ENCODE results near the gene AP3B1. TPM values are rescaled to one million over a fixed set of nuclear protein-coding genes. Genes with fewer than 3 reads are reported as not detected.
"Not testable (repeated sequence)": the region's sequence is repeated elsewhere in the genome, so short reads cannot be mapped to it uniquely, and the experiment has no call there.

Gene AP3B1
- total and polyA plus RNA-seq, 2 donors (not counting 1 experiment from before 2014, with no cell fraction given), result 26.8 to 58.9 TPM

GRCh38 chr5:78178356-78178755 lies 116.1 kb downstream of the AP3B1 start:
- no peak for DNase-seq
- ChIA-PET POLR2A (no interaction called here), CTCF (interaction anchor here (0.8 kb wide), 1 partner anchor 17 kb away, joined by 4 read pairs; no protein-coding TSS in a partner anchor)
- H3K4me1 Mint-ChIP-seq, result no peaks in the 10 kb centered on the region
- H3K9me3 Mint-ChIP-seq (ENCODE audit: insufficient read depth), result no peaks in the 10 kb centered on the region
- Histone ChIP-seq H3K9me3 (ENCODE audit: control extremely low read depth in 1 of 3, control insufficient read depth in 2 of 3, insufficient read depth in 1 of 3, low read length in 2 of 3) (no peaks in the 10 kb centered on the region), H3K4me3 (ENCODE audit: control extremely low read depth in 1 of 5, extremely low read depth in 1 of 5, insufficient read depth in 1 of 5, low read depth in 2 of 5, low read length in 4 of 5) (no peak overlapping the region), H3K27ac (ENCODE audit: low read length in 2 of 2) (no peak overlapping the region), H4K20me1 (ENCODE audit: control insufficient read depth, insufficient read depth, low read length, poor library complexity, severe bottlenecking) (peaks cover 5% of the 10 kb centered on the region), H3K9ac (ENCODE audit: low read length) (no peak overlapping the region), H3K27me3 (replicated peaks in 1 of 4; ENCODE audit: control extremely low read depth in 1 of 4, control insufficient read depth in 3 of 4, insufficient read depth in 4 of 4, low read length in 3 of 4) (no peaks in the 10 kb centered on the region), H2AFZ (ENCODE audit: insufficient read depth, low read depth, low read length, poor library complexity, severe bottlenecking) (no peak overlapping the region), H3K4me1 (ENCODE audit: control insufficient read depth in 2 of 2, insufficient read depth in 2 of 2, low read length in 2 of 2) (no peaks in the 10 kb centered on the region), H3K79me2 (ENCODE audit: control insufficient read depth, insufficient read depth, low read length) (no peaks in the 10 kb centered on the region), H3K4me2 (replicated peaks; ENCODE audit: low read depth, low read length, poor library complexity, severe bottlenecking) (no peak overlapping the region), H3K36me3 (replicated peaks in 1 of 2; ENCODE audit: control extremely low read depth in 1 of 2, control insufficient read depth in 1 of 2, extremely low read depth in 1 of 2, insufficient read depth in 2 of 2, low read length in 1 of 2) (peaks cover 22 to 47% of the 10 kb centered on the region in 2 experiments)
- H3K27me3 Mint-ChIP-seq, result no peaks in the 10 kb centered on the region
- TF ChIP-seq CTCF (IDR thresholded peaks at IDR 0.05) (no peak), EZH2 (IDR thresholded peaks at IDR 0.05; ENCODE audit: borderline replicate concordance, insufficient read depth, low read depth, low read length, poor library complexity, severe bottlenecking) (no peak)
- no peak for ATAC-seq (ENCODE audit: low read depth)
- intact Hi-C loops (cut with micrococcal nuclease), result no loop called here
- H3K4me3 Mint-ChIP-seq, result no peak overlapping the region
- WGBS (ENCODE audit: insufficient coverage), result 100% methylated on average over 4 of the region's 5 CpGs
- no peak overlapping the region for H3K27ac Mint-ChIP-seq

GRCh38 chr5:78170335-78170734 lies 124.2 kb downstream of the AP3B1 start:
- H3K27me3 ChIP-seq (replicated peaks in 1 of 4; ENCODE audit: control extremely low read depth in 1 of 4, control insufficient read depth in 3 of 4, insufficient read depth in 4 of 4, low read length in 3 of 4); H3K9me3 Mint-ChIP-seq (ENCODE audit: insufficient read depth); H3K27me3 Mint-ChIP-seq; H3K4me1 ChIP-seq (ENCODE audit: control insufficient read depth in 2 of 2, insufficient read depth in 2 of 2, low read length in 2 of 2); H3K27ac ChIP-seq (ENCODE audit: low read length in 2 of 2); ATAC-seq (ENCODE audit: low read depth); H3K27ac Mint-ChIP-seq; H3K79me2 ChIP-seq (ENCODE audit: control insufficient read depth, insufficient read depth, low read length); intact Hi-C loops (cut with micrococcal nuclease); CTCF ChIA-PET; H3K4me1 Mint-ChIP-seq; H3K9ac ChIP-seq (ENCODE audit: low read length); H2AFZ ChIP-seq (ENCODE audit: insufficient read depth, low read depth, low read length, poor library complexity, severe bottlenecking); H3K4me3 Mint-ChIP-seq; H3K4me3 ChIP-seq (ENCODE audit: control extremely low read depth in 1 of 5, extremely low read depth in 1 of 5, insufficient read depth in 1 of 5, low read depth in 2 of 5, low read length in 4 of 5); H3K4me2 ChIP-seq (replicated peaks; ENCODE audit: low read depth, low read length, poor library complexity, severe bottlenecking); POLR2A ChIA-PET; H3K9me3 ChIP-seq (ENCODE audit: control extremely low read depth in 1 of 3, control insufficient read depth in 2 of 3, insufficient read depth in 1 of 3, low read length in 2 of 3); DNase-seq; H4K20me1 ChIP-seq (ENCODE audit: control insufficient read depth, insufficient read depth, low read length, poor library complexity, severe bottlenecking): not testable (repeated sequence)
- H3K36me3 ChIP-seq (replicated peaks in 1 of 2; ENCODE audit: control extremely low read depth in 1 of 2, control insufficient read depth in 1 of 2, extremely low read depth in 1 of 2, insufficient read depth in 2 of 2, low read length in 1 of 2), result peaks cover 7 to 18% of the 10 kb centered on the region in 2 experiments
- WGBS (ENCODE audit: insufficient coverage), result no CpG with 5 or more reads among the region's 1 CpG
